ENCODE measurements around the gene PRR12.

- TF ChIP-seq, protein P1, sequence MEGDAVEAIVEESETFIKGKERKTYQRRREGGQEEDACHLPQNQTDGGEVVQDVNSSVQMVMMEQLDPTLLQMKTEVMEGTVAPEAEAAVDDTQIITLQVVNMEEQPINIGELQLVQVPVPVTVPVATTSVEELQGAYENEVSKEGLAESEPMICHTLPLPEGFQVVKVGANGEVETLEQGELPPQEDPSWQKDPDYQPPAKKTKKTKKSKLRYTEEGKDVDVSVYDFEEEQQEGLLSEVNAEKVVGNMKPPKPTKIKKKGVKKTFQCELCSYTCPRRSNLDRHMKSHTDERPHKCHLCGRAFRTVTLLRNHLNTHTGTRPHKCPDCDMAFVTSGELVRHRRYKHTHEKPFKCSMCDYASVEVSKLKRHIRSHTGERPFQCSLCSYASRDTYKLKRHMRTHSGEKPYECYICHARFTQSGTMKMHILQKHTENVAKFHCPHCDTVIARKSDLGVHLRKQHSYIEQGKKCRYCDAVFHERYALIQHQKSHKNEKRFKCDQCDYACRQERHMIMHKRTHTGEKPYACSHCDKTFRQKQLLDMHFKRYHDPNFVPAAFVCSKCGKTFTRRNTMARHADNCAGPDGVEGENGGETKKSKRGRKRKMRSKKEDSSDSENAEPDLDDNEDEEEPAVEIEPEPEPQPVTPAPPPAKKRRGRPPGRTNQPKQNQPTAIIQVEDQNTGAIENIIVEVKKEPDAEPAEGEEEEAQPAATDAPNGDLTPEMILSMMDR (IDR thresholded peaks at IDR 0.05; ENCODE audit: borderline replicate concordance, extremely low read depth, low read length, poor library complexity, severe bottlenecking) = no peak
- TF ChIP-seq EZH2 (IDR thresholded peaks at IDR 0.05; ENCODE audit: borderline replicate concordance, low read depth, low read length, severe bottlenecking) = no peak
These were observed 78.5 kb downstream of the PRR12 start for GRCh38 chr19:49669516-49669915.
